Large intestine (tissue), 3 donors: ENCODE measurements around the gene ANKS1B. TPM values are rescaled to one million over a fixed set of nuclear protein-coding genes. Genes with fewer than 3 reads are reported as not detected.

Source experiments
- DNase-seq, 2 donors: peaks; one replicate each; pipeline versions ENCODE4 v3.0.0 to v3.0.0-alpha.2; 2013
- H3K27ac ChIP-seq: one replicate; pipeline ENCODE4 v1.5.1; 2013; ENCODE audit warnings: low read length
- H3K27me3 ChIP-seq: 2 replicates; pipeline ENCODE4 v1.6.1; 2013; ENCODE audit warnings: low read length; ENCODE audit not compliant: control insufficient read depth, insufficient read depth
- H3K36me3 ChIP-seq: 2 replicates; pipeline ENCODE4 v1.6.1; 2013; ENCODE audit warnings: low read length; ENCODE audit not compliant: control insufficient read depth, insufficient read depth
- H3K4me1 ChIP-seq: one replicate; pipeline ENCODE4 v1.6.1; 2013; ENCODE audit warnings: low read length; ENCODE audit not compliant: control insufficient read depth, insufficient read depth
- H3K4me3 ChIP-seq: one replicate; pipeline ENCODE4 v1.5.1; 2013; ENCODE audit warnings: low read length
- H3K9me3 ChIP-seq: one replicate; pipeline ENCODE4 v1.6.1; 2013; ENCODE audit warnings: mild to moderate bottlenecking, low read depth, low read length, moderate library complexity; ENCODE audit not compliant: control insufficient read depth
- WGBS: methylation state at CpG from one replicate; pipeline ENCODE4 v1.1.5; 2013; ENCODE audit warnings: low lambda C conversion rate; ENCODE audit not compliant: insufficient coverage; 5-methylcytosine and 5-hydroxymethylcytosine counted together
- polyA plus RNA-seq: library from polyadenylated mRNA; unstranded; fragments of 120-200 nt; gene quantifications from one replicate; pipeline ENCODE4 v1.2.1, GENCODE V29; 2013

The ANKS1B gene
- polyA plus RNA-seq, 1 donor, result 2.4 TPM

DNA sequence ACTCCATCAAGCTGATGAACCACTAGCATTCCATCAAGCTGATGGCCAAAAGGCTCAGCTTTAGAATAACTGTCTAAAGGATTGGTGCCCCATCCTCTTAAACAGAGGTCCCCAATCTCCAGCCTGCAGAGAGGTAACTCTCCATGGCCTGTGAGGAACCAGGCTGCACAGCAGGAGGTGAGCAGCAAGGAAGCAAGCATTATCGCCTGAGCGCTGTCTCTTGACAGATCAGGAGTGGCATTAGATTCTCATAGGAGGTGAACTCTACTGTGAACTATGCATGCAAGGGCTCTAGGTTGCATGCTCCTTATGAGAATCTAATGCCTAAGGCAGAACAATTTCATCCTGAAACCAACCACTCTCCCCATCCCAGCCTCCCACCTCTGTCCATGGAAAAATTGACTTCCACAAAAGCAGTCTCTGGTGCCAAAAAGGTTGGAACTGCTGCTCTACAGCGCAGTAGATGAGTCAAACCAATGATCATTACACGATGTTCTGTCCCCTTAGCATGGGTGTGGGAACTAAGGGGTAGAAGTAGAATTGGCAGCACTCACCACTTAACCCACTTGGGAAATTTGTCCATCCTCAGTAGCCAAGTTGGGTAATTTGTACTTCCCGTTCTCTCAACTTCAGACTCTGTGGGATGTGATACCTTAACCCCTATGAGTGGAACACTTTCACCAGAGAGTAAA lies 66.9 kb downstream of the ANKS1B start:
- no peaks in the 10 kb centered on the region for H3K4me1 ChIP-seq
- H3K4me3 ChIP-seq, result no peak overlapping the region
- H3K27me3 ChIP-seq, result no peaks in the 10 kb centered on the region
- no peaks in the 10 kb centered on the region for H3K9me3 ChIP-seq
- no peak overlapping the region for H3K27ac ChIP-seq
- H3K36me3 ChIP-seq, result no peaks in the 10 kb centered on the region
- DNase-seq, result no peak
- no CpG with 5 or more reads among the region's 5 CpGs for WGBS

DNA sequence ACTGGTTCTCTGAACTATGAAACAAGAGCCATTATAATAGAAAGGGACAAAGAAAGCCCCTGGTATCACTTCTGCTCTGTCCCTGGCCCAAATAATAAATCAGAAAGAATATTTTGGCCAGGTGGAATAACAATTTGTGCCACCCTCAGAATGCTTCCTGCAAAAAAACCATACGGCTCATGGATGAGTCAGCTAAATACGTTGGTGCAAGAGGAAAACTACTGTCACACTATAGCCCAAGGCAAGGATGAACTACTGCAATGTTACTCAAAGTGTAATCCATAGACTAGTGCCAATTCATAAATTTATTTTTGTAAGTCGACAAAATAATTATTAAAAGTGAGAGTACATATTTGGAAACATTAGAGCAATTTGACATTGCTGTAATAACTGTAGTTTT lies 68.2 kb downstream of the ANKS1B start:
- no peaks in the 10 kb centered on the region for H3K9me3 ChIP-seq

GRCh38 chr12:99915251-99916082 lies 69.3 kb downstream of the ANKS1B start:
- Histone ChIP-seq H3K27me3 (no peaks in the 10 kb centered on the region), H3K9me3 (no peaks in the 10 kb centered on the region), H3K36me3 (no peaks in the 10 kb centered on the region), H3K27ac (no peak overlapping the region), H3K4me1 (no peaks in the 10 kb centered on the region), H3K4me3 (no peak overlapping the region)
- 90% methylated on average over 2 of the region's 6 CpGs for WGBS
- no peak for DNase-seq

More for the DNA sequence above, 68.2 kb downstream of the ANKS1B start:
- no peaks in the 10 kb centered on the region for H3K27me3 ChIP-seq
- 90% methylated on average over 2 of the region's 3 CpGs for WGBS
- no peaks in the 10 kb centered on the region for H3K36me3 ChIP-seq
- H3K4me1 ChIP-seq, result no peaks in the 10 kb centered on the region
- DNase-seq, result no peak
- H3K4me3 ChIP-seq, result no peak overlapping the region
- H3K27ac ChIP-seq, result no peak overlapping the region

DNA sequence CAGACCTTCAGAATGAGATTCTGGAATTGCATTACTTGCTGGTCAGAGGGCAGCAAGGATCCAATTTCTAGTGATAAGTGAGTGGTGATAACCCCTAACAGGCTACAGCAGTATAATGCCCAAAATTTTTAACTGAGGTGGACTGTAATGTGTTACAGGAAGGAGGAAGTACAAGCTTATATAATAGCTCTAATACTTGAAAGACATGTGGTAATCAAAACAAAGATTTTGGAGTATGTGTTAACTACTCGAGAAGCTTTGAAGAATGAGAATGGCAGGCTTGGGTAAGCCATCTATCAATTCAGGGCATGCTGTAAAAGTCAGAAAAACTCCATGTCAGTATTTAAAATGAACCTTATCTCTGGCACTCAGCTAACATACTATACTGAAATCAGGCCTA lies 70.5 kb downstream of the ANKS1B start:
- Histone ChIP-seq H3K27me3 (no peaks in the 10 kb centered on the region), H3K4me3 (no peak overlapping the region), H3K4me1 (no peaks in the 10 kb centered on the region), H3K36me3 (no peaks in the 10 kb centered on the region), H3K27ac (no peak overlapping the region), H3K9me3 (no peaks in the 10 kb centered on the region)
- WGBS, result no CpG with 5 or more reads among the region's 1 CpG
- DNase-seq, result no peak

- Histone ChIP-seq H3K4me3 (no peak overlapping the region), H3K27ac (no peak overlapping the region), H3K27me3 (no peaks in the 10 kb centered on the region)
Measured at GRCh38 chr12:99911967-99912366, 72.8 kb downstream of the ANKS1B start.

DNA sequence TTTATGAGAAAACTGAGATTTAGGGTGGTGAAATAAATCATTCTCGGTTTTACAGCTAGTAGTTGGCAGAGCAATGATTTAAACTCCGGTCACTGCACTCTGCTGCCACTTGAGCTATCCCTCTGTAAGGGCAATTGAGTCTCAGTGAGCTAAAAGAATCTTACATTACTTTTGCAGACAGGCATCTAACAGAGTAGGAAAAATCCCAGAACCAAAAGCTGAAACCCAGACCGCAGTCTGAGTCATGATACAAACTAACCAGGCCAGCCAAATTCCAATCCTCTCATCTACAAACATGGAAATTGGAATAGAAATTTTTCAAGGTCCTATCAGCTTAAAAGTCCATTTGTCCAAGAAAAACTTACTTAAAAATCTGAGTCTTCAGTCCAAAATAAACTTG lies 73.7 kb downstream of the ANKS1B start:
- WGBS, result 67% methylated on average over 1 of the region's 3 CpGs
- no peak overlapping the region for H3K4me3 ChIP-seq
- DNase-seq, result no peak
- no peaks in the 10 kb centered on the region for H3K9me3 ChIP-seq
- no peak overlapping the region for H3K27ac ChIP-seq
- no peaks in the 10 kb centered on the region for H3K36me3 ChIP-seq
- H3K27me3 ChIP-seq, result no peaks in the 10 kb centered on the region
- H3K4me1 ChIP-seq, result no peaks in the 10 kb centered on the region

More at GRCh38 chr12:99911967-99912366, 72.8 kb downstream of the ANKS1B start:
- DNase-seq, result no peak
- WGBS, result 100% methylated on average over 1 of the region's 1 CpG
- H3K36me3 ChIP-seq, result no peaks in the 10 kb centered on the region
- H3K4me1 ChIP-seq, result no peaks in the 10 kb centered on the region
- H3K9me3 ChIP-seq, result no peaks in the 10 kb centered on the region

DNA sequence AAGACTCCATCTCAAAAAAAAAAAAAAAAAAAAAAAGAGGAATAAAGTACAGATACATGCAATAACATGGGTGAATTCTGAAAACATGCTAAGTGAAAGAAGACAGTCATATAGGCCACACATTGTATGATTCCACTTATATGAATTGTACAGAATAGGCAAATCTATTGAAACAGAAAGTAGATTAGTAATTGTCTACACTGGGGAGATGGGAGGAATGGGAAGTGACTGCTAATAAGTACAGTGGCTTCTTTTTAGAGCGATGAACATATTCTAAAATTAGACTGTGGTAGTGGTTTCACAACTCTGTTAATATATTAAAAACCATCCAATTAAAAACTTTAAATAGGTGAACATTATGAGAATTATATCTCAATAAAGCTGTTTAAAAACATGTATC lies 74.4 kb downstream of the ANKS1B start:
- 100% methylated on average over 1 of the region's 1 CpG for WGBS
- no peak for DNase-seq
- Histone ChIP-seq H3K4me3 (no peak overlapping the region), H3K4me1 (no peaks in the 10 kb centered on the region), H3K27ac (no peak overlapping the region), H3K36me3 (no peaks in the 10 kb centered on the region), H3K27me3 (no peaks in the 10 kb centered on the region), H3K9me3 (no peaks in the 10 kb centered on the region)

DNA sequence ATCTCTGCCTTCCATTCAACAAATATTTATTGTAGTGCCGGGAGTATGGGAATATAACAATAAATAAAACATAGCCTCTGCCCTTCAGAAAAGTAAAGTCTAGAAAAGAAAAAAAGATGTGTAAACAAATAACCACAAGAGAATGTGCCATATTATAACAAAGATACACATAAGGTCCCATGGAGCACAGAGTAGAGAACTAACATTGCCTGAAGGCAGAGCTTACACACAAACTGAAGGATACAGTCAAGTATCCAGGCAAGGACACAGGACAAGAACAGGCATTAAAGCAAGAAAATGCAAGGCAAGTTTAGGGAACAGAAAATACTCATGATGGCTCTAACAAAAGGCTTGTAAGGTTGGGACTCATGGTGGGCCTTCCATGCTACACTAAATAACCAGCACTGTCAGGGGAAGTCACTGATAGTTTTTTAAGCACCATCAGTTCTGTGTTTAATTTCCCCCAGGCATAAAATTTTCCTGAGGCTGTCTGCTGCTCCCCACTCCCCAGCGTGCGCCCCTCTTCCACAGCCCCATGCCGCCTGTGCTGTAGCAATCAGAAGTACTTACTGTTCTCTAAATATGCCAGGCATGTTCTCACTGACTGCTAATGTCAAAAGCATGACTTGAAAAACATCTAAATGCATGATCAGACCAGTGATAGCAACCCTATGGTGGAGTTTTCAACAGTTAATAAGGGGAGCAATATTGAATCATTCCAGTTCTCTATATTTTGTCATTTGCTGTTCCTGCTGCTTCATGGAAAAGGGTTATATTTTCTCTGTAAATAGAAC lies 77.8 kb downstream of the ANKS1B start:
- H3K36me3 ChIP-seq, result no peaks in the 10 kb centered on the region
- no peaks in the 10 kb centered on the region for H3K4me1 ChIP-seq
- 80% methylated on average over 1 of the region's 4 CpGs for WGBS

DNA sequence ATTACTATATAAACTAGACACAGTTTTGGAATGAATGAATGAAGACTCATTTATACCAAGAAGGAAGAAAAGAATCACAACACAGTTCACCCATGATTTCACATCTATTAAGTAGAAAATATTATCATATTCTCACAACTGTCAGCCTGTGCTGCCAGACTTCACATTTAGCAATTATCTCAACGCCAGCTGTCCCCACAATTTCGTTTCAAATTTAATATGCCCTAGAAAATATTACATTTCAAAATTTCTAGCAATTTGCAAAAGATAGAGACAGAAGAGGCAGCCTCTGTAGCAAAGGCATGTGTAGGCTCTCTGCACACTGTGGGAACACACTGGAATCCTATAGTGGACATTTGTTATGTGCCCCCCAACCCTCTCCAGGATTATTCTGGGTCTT lies 83.6 kb downstream of the ANKS1B start:
- WGBS, result 80% methylated on average over 1 of the region's 2 CpGs
- no peak overlapping the region for H3K27ac ChIP-seq
- H3K4me1 ChIP-seq, result no peaks in the 10 kb centered on the region
- no peaks in the 10 kb centered on the region for H3K36me3 ChIP-seq
- H3K9me3 ChIP-seq, result no peaks in the 10 kb centered on the region
- H3K27me3 ChIP-seq, result no peaks in the 10 kb centered on the region
- no peak for DNase-seq
- no peak overlapping the region for H3K4me3 ChIP-seq

More for the DNA sequence above, 77.8 kb downstream of the ANKS1B start:
- DNase-seq, result no peak
- no peaks in the 10 kb centered on the region for H3K9me3 ChIP-seq
- H3K4me3 ChIP-seq, result no peak overlapping the region
- H3K27ac ChIP-seq, result no peak overlapping the region
- H3K27me3 ChIP-seq, result no peaks in the 10 kb centered on the region

- no peaks in the 10 kb centered on the region for H3K36me3 ChIP-seq
Measured at GRCh38 chr12:99898645-99899044, 86.1 kb downstream of the ANKS1B start.

More at GRCh38 chr12:99898645-99899044, 86.1 kb downstream of the ANKS1B start:
- Histone ChIP-seq H3K4me1 (no peaks in the 10 kb centered on the region), H3K27ac (no peak overlapping the region), H3K9me3 (no peaks in the 10 kb centered on the region), H3K27me3 (no peaks in the 10 kb centered on the region), H3K4me3 (no peak overlapping the region)
- 88% methylated on average over 2 of the region's 5 CpGs for WGBS
- DNase-seq, result no peak
